ENCODE data around the gene RTKN2.

Gene RTKN2

DNA sequence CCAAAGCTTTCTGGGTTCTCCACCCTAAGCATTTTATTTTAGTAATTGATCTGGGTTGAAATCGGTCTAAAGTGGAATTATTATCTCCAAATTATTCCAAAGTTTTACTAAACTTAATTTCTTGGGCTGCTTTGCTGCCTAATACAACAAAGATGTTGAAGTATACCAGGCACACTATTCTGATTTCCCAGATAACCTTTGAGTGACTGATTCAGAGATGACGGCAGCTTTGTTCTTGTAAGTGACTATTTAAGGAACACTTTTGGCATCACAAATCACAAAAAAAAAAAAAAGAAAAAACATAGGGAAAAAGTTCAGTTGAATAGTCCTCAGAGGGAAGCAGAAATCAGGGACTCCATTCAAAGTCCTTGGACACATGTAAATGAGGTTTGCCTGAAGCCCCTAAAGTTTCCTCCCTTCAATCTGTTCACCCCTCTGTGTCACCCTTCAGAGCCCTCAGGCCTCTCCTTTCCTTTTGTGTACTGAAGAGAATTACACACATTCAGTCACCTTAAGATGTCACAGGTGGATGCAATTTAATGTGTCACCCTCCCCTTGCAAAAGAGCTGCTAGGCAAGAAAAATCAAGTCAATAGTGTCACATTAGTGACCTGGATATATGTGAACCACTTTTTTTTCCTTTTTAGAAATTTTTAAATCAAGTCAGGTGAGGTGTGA, 81.5 kb downstream of the RTKN2 start:
- no peaks in the 10 kb centered on the region for H3K27me3 ChIP-seq (ENCODE audit: insufficient read depth, low read length)
- H3K4me1 ChIP-seq (ENCODE audit: insufficient read depth, low read length): peaks cover 7% of the 10 kb centered on the region; the same call in 1 of the 2 replicates
- no peak overlapping the region for H3K9ac ChIP-seq (ENCODE audit: low read depth, low read length)
- H3K9me3 ChIP-seq (ENCODE audit: insufficient read depth, low read depth, low read length): no peaks in the 10 kb centered on the region
- H3K27ac ChIP-seq (ENCODE audit: low read length): no peak overlapping the region
- peaks cover 9% of the 10 kb centered on the region for H3K36me3 ChIP-seq (ENCODE audit: insufficient read depth, low read depth, low read length)
- no peak overlapping the region for H3K4me3 ChIP-seq (ENCODE audit: low read length)

DNA sequence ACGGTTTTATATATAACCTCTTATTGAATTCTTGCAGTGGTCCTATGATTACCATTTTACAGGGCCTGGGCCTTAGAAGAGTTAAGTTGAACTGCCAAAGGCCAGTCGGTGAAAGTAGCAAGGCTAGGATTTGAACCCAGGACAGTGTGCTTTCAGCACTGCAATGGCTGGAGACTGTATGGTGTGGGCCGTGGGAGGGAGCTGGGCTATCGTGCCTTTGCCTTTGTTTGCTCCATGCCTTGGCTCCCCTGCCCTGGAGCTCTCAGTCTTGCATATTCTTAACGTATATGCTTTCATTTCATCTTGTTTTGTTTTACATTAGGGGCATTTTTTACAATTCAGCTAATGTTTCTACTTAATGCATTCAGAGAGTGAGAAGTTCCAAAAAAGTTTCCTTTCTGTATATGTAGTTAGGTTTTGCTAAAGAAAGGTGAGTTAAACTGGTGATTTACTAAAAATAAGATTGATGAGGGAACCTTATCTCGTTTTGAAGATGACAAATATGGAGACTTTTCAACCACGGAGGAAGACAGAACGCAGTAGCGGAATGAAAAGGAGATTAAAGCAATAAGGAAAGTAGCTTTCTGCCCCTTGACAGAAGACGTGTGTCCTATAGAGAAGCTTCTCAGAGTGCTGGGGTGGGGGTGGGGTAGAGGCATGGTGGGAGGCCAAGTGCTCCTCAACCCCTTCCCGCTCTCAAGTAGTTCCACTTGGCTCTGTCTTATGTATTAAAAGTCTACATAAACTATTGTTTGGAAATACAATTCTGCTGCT, 82.5 kb downstream of the RTKN2 start:
- Histone ChIP-seq H3K36me3 (ENCODE audit: insufficient read depth, low read depth, low read length) (peaks cover 4% of the 10 kb centered on the region), H3K9me3 (ENCODE audit: insufficient read depth, low read depth, low read length) (no peaks in the 10 kb centered on the region), H3K4me3 (ENCODE audit: low read length) (no peak overlapping the region), H3K9ac (ENCODE audit: low read depth, low read length) (no peak overlapping the region), H3K27me3 (ENCODE audit: insufficient read depth, low read length) (no peaks in the 10 kb centered on the region), H3K27ac (ENCODE audit: low read length) (no peak overlapping the region), H3K4me1 (ENCODE audit: insufficient read depth, low read length) (peaks cover 7% of the 10 kb centered on the region; the same call in 1 of the 2 replicates)

DNA sequence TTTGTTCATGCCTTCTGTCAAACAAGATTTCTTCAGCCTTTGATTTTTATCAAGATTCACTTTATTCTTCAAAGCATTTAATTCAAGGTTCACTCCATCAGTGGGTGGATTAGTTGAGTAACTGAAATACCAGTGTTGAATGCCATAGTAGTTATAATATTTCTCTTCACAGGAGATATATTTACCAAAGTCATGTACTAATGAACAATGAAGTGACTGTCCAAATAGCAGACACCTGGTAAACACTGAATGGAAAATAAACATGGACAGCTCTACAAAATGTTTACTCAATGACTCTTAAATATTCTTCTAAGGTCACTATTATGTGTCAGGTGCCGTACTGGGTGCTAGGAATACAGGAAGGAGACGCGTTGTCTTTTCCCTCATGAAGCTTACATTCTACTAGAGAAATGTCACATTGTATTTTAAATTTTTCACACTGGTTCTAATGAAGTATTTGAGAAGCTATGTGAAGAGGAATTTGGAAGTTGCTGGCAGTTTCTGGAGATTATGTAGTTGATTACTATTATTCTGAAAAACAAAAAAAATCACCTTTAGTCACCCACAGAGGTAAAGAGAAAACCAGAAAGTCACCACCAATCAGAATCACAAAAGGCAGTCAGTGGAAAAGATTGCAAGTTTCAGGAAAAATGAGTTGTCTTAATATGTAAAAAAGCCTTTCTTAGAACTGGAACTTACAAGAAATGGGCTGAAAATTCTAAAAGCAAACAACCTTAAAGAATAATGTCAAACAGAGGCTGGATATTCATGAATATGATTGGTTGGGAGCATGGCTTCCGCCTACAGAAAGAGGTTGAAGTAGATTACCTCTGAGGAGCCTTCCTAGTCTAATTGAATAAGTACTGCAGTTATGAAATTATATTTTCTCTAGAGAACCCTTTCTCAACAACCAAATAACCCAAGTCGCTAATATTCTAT, 84.5 kb downstream of the RTKN2 start:
- no peak overlapping the region for H3K4me3 ChIP-seq (ENCODE audit: low read length)
- no peak overlapping the region for H3K9ac ChIP-seq (ENCODE audit: low read depth, low read length)
- H3K4me1 ChIP-seq (ENCODE audit: insufficient read depth, low read length): peaks cover 7% of the 10 kb centered on the region; the same call in 1 of the 2 replicates
- no peak overlapping the region for H3K27ac ChIP-seq (ENCODE audit: low read length)
- H3K27me3 ChIP-seq (ENCODE audit: insufficient read depth, low read length): no peaks in the 10 kb centered on the region
- no peaks in the 10 kb centered on the region; the same call in 1 of the 2 replicates for H3K36me3 ChIP-seq (ENCODE audit: insufficient read depth, low read depth, low read length)
- no peaks in the 10 kb centered on the region for H3K9me3 ChIP-seq (ENCODE audit: insufficient read depth, low read depth, low read length)

DNA sequence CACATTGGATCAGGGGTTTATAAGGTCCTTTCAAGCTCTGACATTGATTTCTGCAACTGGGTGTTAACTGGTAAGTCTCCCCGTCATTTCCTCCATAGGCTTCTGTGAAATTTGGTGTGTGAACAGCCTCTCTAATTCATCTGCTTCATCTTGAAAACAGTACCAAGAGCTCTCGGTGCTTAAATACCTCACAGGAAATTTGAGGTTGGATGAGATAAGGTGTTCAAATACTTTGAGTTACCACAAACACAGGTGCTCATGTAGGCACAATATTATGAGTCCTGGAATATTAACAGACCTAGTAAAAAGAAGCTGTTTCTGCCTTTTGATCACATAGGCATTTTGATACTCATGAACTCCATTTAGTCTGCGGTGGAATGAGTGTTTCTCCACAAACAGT, 85.2 kb downstream of the RTKN2 start:
- Histone ChIP-seq H3K9ac (ENCODE audit: low read depth, low read length) (no peak overlapping the region), H3K27me3 (ENCODE audit: insufficient read depth, low read length) (no peaks in the 10 kb centered on the region), H3K36me3 (ENCODE audit: insufficient read depth, low read depth, low read length) (no peaks in the 10 kb centered on the region; the same call in 1 of the 2 replicates), H3K27ac (ENCODE audit: low read length) (no peak overlapping the region), H3K9me3 (ENCODE audit: insufficient read depth, low read depth, low read length) (no peaks in the 10 kb centered on the region), H3K4me3 (ENCODE audit: low read length) (no peak overlapping the region), H3K4me1 (ENCODE audit: insufficient read depth, low read length) (peaks cover 7% of the 10 kb centered on the region; the same call in 1 of the 2 replicates)

DNA sequence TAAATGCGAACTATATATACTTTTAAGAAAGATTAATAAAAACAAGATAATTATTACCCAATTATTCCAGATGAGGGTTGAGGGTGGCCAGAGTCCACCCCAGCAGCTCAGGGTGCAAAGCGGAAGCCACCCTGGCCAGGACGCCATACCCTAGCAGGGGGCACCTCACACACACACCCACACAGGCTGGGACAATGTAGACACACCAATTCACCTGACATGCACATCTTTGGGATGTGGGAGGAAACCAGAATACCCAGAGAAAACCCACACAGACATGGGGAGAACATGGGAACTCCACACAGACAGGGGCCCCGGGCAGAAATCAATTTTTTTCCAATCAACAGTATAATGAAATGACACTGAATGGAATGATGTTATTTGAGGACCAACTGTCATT, 86.0 kb downstream of the RTKN2 start:
- H3K27ac ChIP-seq (ENCODE audit: low read length): no peak overlapping the region
- H3K4me3 ChIP-seq (ENCODE audit: low read length): no peak overlapping the region
- no peaks in the 10 kb centered on the region for H3K27me3 ChIP-seq (ENCODE audit: insufficient read depth, low read length)
- H3K9ac ChIP-seq (ENCODE audit: low read depth, low read length): no peak overlapping the region
- H3K4me1 ChIP-seq (ENCODE audit: insufficient read depth, low read length): peaks cover 7% of the 10 kb centered on the region; the same call in 1 of the 2 replicates
- H3K36me3 ChIP-seq (ENCODE audit: insufficient read depth, low read depth, low read length): no peaks in the 10 kb centered on the region; the same call in 1 of the 2 replicates
- no peaks in the 10 kb centered on the region for H3K9me3 ChIP-seq (ENCODE audit: insufficient read depth, low read depth, low read length)

DNA sequence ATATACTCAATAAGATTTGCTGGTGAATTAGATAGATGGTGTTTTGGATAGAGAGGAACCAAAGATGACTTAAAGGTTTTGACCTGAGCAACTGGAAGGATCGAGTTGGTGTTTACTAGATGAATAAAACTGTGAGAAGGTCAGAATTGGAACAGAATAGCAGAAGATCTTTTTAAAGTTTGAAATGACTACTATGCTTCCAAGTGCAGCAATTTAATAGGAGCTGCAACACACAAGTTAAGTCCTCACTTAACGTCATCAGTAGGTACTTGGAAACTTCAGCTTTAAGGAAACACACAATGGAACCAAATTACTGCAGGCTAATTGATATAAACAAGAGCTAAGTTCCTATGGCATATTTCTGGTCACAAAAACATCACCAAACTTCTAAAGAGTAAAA, 86.5 kb downstream of the RTKN2 start:
- Histone ChIP-seq H3K4me3 (ENCODE audit: low read length) (no peak overlapping the region), H3K9ac (ENCODE audit: low read depth, low read length) (no peak overlapping the region), H3K27ac (ENCODE audit: low read length) (no peak overlapping the region), H3K4me1 (ENCODE audit: insufficient read depth, low read length) (peaks cover 7% of the 10 kb centered on the region; the same call in 1 of the 2 replicates), H3K36me3 (ENCODE audit: insufficient read depth, low read depth, low read length) (no peaks in the 10 kb centered on the region; the same call in 1 of the 2 replicates), H3K27me3 (ENCODE audit: insufficient read depth, low read length) (no peaks in the 10 kb centered on the region), H3K9me3 (ENCODE audit: insufficient read depth, low read depth, low read length) (no peaks in the 10 kb centered on the region)

DNA sequence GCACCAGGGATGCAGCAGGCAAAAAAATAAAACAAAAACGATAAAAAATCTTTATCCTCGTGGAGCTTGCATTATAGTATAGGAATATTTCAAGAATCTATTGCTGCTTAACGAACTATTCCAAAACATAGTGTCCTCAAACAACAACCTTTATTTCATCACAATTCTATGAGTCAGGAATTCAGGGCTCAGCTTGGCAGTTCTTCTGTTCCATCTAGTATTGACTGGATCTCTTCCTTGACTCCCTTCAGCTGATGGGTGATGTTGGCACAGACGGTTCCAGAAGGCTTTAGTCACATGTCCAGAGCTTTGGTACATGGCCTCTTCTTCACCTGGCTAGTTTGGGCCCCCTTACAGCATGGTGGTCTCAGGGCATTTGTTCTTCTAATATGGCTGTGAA, 88.0 kb downstream of the RTKN2 start:
- no peak overlapping the region for H3K4me3 ChIP-seq (ENCODE audit: low read length)
- H3K36me3 ChIP-seq (ENCODE audit: insufficient read depth, low read depth, low read length): no peaks in the 10 kb centered on the region; the same call in 1 of the 2 replicates
- no peaks in the 10 kb centered on the region for H3K9me3 ChIP-seq (ENCODE audit: insufficient read depth, low read depth, low read length)
- H3K9ac ChIP-seq (ENCODE audit: low read depth, low read length): no peak overlapping the region
- H3K27me3 ChIP-seq (ENCODE audit: insufficient read depth, low read length): no peaks in the 10 kb centered on the region
- H3K4me1 ChIP-seq (ENCODE audit: insufficient read depth, low read length): peaks cover 7% of the 10 kb centered on the region; the same call in 1 of the 2 replicates
- H3K27ac ChIP-seq (ENCODE audit: low read length): no peak overlapping the region

DNA sequence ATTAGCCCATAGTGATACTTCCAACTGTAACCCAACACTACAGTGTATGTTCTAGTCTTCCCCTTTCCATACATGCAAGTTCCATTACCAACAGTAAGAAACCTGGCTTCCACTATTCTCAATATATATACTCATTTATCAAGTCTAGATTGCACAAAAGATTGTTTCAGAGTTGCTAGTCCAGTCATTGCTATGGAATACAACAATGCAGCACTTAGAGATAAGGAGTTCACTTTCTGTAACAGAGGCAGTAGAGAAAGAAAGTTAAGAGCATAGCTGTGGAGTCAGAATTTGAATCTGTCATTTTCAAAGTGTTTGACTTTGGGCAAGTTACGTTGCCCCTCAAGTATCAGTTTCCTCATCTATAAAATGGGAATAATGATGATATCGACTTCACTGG, 90.1 kb downstream of the RTKN2 start:
- Histone ChIP-seq H3K27me3 (ENCODE audit: insufficient read depth, low read length) (no peaks in the 10 kb centered on the region), H3K9ac (ENCODE audit: low read depth, low read length) (no peak overlapping the region), H3K9me3 (ENCODE audit: insufficient read depth, low read depth, low read length) (no peaks in the 10 kb centered on the region), H3K4me3 (ENCODE audit: low read length) (no peak overlapping the region), H3K27ac (ENCODE audit: low read length) (no peak overlapping the region), H3K4me1 (ENCODE audit: insufficient read depth, low read length) (no peaks in the 10 kb centered on the region), H3K36me3 (ENCODE audit: insufficient read depth, low read depth, low read length) (no peaks in the 10 kb centered on the region)

DNA sequence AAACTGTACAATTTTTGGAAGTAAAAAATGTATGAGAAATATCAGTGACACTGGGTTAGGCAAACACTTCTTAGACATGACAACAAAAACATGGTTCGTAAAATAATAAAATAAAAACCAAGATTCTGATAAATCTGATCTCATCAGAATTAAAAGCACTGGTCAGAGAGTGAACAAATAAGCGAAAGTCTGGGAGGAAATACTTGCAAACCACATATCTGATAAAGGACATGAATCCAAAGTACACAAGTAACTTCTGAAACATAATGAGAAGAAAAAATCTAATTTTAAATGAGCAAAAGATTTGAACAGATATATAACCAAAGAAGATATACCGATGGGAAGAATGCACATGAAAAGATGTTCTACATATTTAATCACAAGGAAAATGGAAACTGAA, 91.5 kb downstream of the RTKN2 start:
- Histone ChIP-seq H3K4me3 (ENCODE audit: low read length) (no peak overlapping the region), H3K9me3 (ENCODE audit: insufficient read depth, low read depth, low read length) (no peaks in the 10 kb centered on the region), H3K4me1 (ENCODE audit: insufficient read depth, low read length) (no peaks in the 10 kb centered on the region), H3K27ac (ENCODE audit: low read length) (no peak overlapping the region), H3K27me3 (ENCODE audit: insufficient read depth, low read length) (no peaks in the 10 kb centered on the region), H3K9ac (ENCODE audit: low read depth, low read length) (no peak overlapping the region), H3K36me3 (ENCODE audit: insufficient read depth, low read depth, low read length) (no peaks in the 10 kb centered on the region)

DNA sequence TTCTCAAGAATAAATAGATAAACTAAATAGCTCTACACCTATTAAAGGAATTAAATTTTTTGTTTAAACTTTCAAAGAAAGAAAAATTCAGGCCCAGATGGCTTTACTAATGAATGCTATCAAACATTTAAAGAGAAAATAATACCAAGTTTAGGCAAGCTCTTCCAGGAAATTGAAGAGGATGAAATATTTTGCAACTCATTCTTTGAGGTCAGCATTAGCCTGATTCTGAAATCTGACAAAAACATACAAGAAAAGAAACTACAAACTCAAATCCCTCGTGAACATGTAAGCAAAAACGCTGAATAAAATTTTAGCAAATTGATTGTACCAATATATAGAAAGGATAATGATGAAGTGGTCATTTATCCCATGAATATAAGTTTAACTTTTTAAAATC, 93.4 kb downstream of the RTKN2 start:
- no peak overlapping the region for H3K9ac ChIP-seq (ENCODE audit: low read depth, low read length)
- no peaks in the 10 kb centered on the region for H3K4me1 ChIP-seq (ENCODE audit: insufficient read depth, low read length)
- H3K9me3 ChIP-seq (ENCODE audit: insufficient read depth, low read depth, low read length): no peaks in the 10 kb centered on the region
- no peak overlapping the region for H3K27ac ChIP-seq (ENCODE audit: low read length)
- no peak overlapping the region for H3K4me3 ChIP-seq (ENCODE audit: low read length)
- H3K36me3 ChIP-seq (ENCODE audit: insufficient read depth, low read depth, low read length): no peaks in the 10 kb centered on the region
- no peaks in the 10 kb centered on the region for H3K27me3 ChIP-seq (ENCODE audit: insufficient read depth, low read length)

DNA sequence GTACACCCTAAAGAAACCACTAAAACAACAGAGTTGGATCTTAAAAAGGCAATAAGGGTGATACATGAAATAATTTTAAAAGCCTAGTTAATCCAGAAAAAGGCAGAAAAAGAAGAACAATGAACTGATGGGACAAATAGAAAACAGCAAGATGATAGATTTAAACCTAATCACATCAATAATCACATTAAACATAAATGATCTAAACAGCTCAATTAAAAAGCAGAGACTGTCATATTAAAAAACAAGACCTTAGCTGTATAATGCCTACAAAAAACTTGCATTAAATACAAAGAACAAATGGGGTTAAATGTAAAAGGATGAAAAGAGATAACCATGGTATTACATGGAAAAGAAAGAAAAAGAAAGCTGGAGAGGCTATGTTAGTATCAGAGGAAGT, 96.2 kb downstream of the RTKN2 start:
- no peaks in the 10 kb centered on the region for H3K36me3 ChIP-seq (ENCODE audit: insufficient read depth, low read depth, low read length)

More for the DNA sequence above, 96.2 kb downstream of the RTKN2 start:
- H3K9ac ChIP-seq (ENCODE audit: low read depth, low read length): no peak overlapping the region
- H3K4me1 ChIP-seq (ENCODE audit: insufficient read depth, low read length): no peaks in the 10 kb centered on the region
- H3K4me3 ChIP-seq (ENCODE audit: low read length): no peak overlapping the region
- H3K9me3 ChIP-seq (ENCODE audit: insufficient read depth, low read depth, low read length): no peaks in the 10 kb centered on the region
- no peak overlapping the region for H3K27ac ChIP-seq (ENCODE audit: low read length)
- no peaks in the 10 kb centered on the region for H3K27me3 ChIP-seq (ENCODE audit: insufficient read depth, low read length)
